HFFc6 (cell line): ENCODE data around the gene FTSJ3. TPM values are rescaled to one million over a fixed set of nuclear protein-coding genes. Genes with fewer than 3 reads are reported as not detected.
"Not testable (repeated sequence)": the region's sequence is repeated elsewhere in the genome, so short reads cannot be mapped to it uniquely, and the experiment has no call there.

ENCODE experiments used
- DNase-seq: peaks from one replicate; pipeline ENCODE4 v3.0.0-alpha.2; 2018
- H3K27ac Mint-ChIP-seq: 2 replicates; pipeline ENCODE4 v1.8.0; 2020; ENCODE audit warnings: mild to moderate bottlenecking, mixed read lengths
- H3K27me3 Mint-ChIP-seq: 2 replicates; pipeline ENCODE4 v1.8.0; 2021; ENCODE audit warnings: mild to moderate bottlenecking, moderate library complexity, mixed read lengths; ENCODE audit not compliant: insufficient read depth
- H3K36me3 Mint-ChIP-seq: 2 replicates; pipeline ENCODE4 v1.8.0; 2021; ENCODE audit warnings: low read depth, mixed read lengths
- H3K4me1 Mint-ChIP-seq: 2 replicates; pipeline ENCODE4 v1.8.0; 2020; ENCODE audit warnings: low read depth, mixed read lengths
- H3K4me3 Mint-ChIP-seq: 2 replicates; pipeline ENCODE4 v1.8.0; 2020; ENCODE audit warnings: mild to moderate bottlenecking, moderate library complexity, mixed read lengths
- H3K9me3 Mint-ChIP-seq: 2 replicates; pipeline ENCODE4 v1.8.0; 2020; ENCODE audit warnings: mild to moderate bottlenecking, mixed read lengths
- CTCF ChIP-seq: fragments of 200-600 bp; sonication (generic); IDR thresholded peaks from 2 replicates; pipeline ENCODE4 v1.5.0; 2021; ENCODE audit warnings: antibody characterized with exemption, mild to moderate bottlenecking
- total RNA-seq, 6 experiments: library from RNA; stranded (reverse); fragmentation: NEBNext Ultra II Directional; extraction: Animal tissue kit (Norgen Biotek cat#: 25700); gene quantifications; 2 replicates in 1 of 6; 3 replicates in 5 of 6; pipeline ENCODE4 v1.2.3, GENCODE V29; 2021

FTSJ3 gene
- total RNA-seq, 6 experiments from 2014 or later = 43.2 to 55.1 (median 47.5) TPM

DNA sequence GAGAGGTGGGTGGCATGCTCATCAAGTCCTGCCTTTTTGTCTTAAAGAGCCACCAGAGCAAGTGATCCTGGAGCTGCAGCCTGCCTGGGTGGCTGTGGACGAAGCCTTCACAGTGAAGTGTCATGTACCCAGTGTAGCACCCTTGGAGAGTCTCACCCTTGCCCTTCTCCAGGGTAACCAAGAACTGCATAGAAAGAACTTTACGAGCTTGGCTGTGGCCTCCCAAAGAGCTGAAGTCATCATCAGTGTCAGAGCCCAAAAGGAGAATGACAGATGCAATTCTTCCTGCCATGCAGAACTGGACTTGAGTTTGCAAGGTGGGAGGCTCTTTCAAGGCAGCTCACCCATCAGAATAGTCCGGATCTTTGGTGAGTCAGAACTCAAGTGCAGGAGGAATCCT is 31.8 kb upstream of the FTSJ3 start:
- H3K36me3 Mint-ChIP-seq = no peaks in the 10 kb centered on the region
- no peak overlapping the region for H3K27ac Mint-ChIP-seq
- H3K9me3 Mint-ChIP-seq = no peaks in the 10 kb centered on the region
- H3K27me3 Mint-ChIP-seq = peaks cover 36% of the 10 kb centered on the region
- H3K4me3 Mint-ChIP-seq = no peak overlapping the region
- no peaks in the 10 kb centered on the region for H3K4me1 Mint-ChIP-seq
- no peak for DNase-seq
- no peak for TF ChIP-seq CTCF

- DNase-seq, H3K4me3 Mint-ChIP-seq, H3K4me1 Mint-ChIP-seq, H3K9me3 Mint-ChIP-seq, H3K27ac Mint-ChIP-seq, H3K36me3 Mint-ChIP-seq: not testable (repeated sequence)
- peaks cover 36% of the 10 kb centered on the region for H3K27me3 Mint-ChIP-seq
These were observed 29.0 kb upstream of the FTSJ3 start for GRCh38 chr17:63856425-63856824.

- H3K27ac Mint-ChIP-seq = no peak overlapping the region
- H3K36me3 Mint-ChIP-seq = no peaks in the 10 kb centered on the region
- H3K4me1 Mint-ChIP-seq = no peaks in the 10 kb centered on the region
- no peaks in the 10 kb centered on the region for H3K9me3 Mint-ChIP-seq
- DNase-seq = no peak
- H3K4me3 Mint-ChIP-seq = no peak overlapping the region
- peaks cover 32% of the 10 kb centered on the region for H3K27me3 Mint-ChIP-seq
- no peak for TF ChIP-seq CTCF
These were observed 27.7 kb upstream of the FTSJ3 start for GRCh38 chr17:63855185-63855584.

- Mint-ChIP-seq H3K4me3 (no peak overlapping the region), H3K27ac (no peak overlapping the region), H3K27me3 (peaks cover 27% of the 10 kb centered on the region), H3K9me3 (no peaks in the 10 kb centered on the region), H3K4me1 (no peaks in the 10 kb centered on the region), H3K36me3 (no peaks in the 10 kb centered on the region)
- no peak for TF ChIP-seq CTCF
- no peak for DNase-seq
These were observed 27.2 kb upstream of the FTSJ3 start for GRCh38 chr17:63854709-63855108.

DNA sequence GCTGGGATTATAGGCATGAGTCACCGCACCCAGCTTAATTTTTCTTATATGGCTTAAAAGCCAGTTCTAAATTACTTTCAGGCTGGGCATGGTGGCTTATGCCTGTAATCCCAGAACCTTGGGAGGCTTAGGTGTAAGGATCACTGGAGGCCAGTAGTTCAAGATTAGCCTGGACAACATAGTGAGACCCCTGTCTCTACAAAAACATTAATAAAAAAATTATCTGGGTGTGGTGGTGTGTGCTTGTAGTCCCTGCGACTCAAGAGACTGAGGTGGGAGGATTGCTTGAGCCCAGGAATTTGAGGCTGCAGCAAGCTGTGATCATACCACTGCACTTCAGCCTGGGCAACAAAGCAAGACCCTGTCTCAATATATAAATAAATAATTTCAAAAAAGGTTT is 25.8 kb upstream of the FTSJ3 start:
- no peak overlapping the region for H3K27ac Mint-ChIP-seq
- no peak for TF ChIP-seq CTCF
- H3K36me3 Mint-ChIP-seq = peaks cover 1% of the 10 kb centered on the region; the same call in 1 of the 2 replicates
- no peak for DNase-seq
- peaks cover 5% of the 10 kb centered on the region for H3K9me3 Mint-ChIP-seq
- peaks cover 5% of the 10 kb centered on the region for H3K4me1 Mint-ChIP-seq
- H3K27me3 Mint-ChIP-seq = peaks cover 28% of the 10 kb centered on the region
- no peak overlapping the region for H3K4me3 Mint-ChIP-seq

GRCh38 chr17:63850401-63850800 is 22.9 kb upstream of the FTSJ3 start:
- Mint-ChIP-seq H3K4me1 (peaks cover 5% of the 10 kb centered on the region), H3K27ac (no peak overlapping the region), H3K36me3 (peaks cover 7% of the 10 kb centered on the region; the same call in 1 of the 2 replicates), H3K9me3 (peaks cover 9% of the 10 kb centered on the region), H3K4me3 (no peak overlapping the region), H3K27me3 (peaks cover 18% of the 10 kb centered on the region)
- no peak for DNase-seq
- no peak for TF ChIP-seq CTCF
